GM23338 (cell line): ENCODE measurements around the gene PDE1C. TPM values are rescaled to one million over a fixed set of nuclear protein-coding genes. Genes with fewer than 3 reads are reported as not detected.

Experiments
- ATAC-seq: fragments of 200-7000 bp; cut with Tn5 transposase; 3 replicates; pipeline ENCODE4 v1.9.1; 2020
- DNase-seq: peaks from one replicate; pipeline ENCODE4 v3.0.0-alpha.2; 2015; ENCODE audit warnings: low spot score
- H2AFZ ChIP-seq: fragments of 200-600 bp; sonication (generic); 2 replicates; pipeline ENCODE4 v1.8.0; 2016; ENCODE audit warnings: antibody characterized with exemption, mild to moderate bottlenecking, moderate library complexity
- H3F3A ChIP-seq: fragments of 200-600 bp; sonication (generic); replicated peaks from 2 replicates; pipeline ENCODE4 v1.8.0; 2017; ENCODE audit warnings: antibody characterized with exemption, mixed run types, low read depth
- H3K27ac ChIP-seq: fragments of 200-600 bp; sonication (generic); 2 replicates; pipeline ENCODE4 v1.6.1; 2016; ENCODE audit warnings: low read depth
- H3K27me3 ChIP-seq: fragments of 200-600 bp; sonication (generic); 2 replicates; pipeline ENCODE4 v1.8.0; 2016; ENCODE audit warnings: mild to moderate bottlenecking, mixed run types, moderate library complexity; ENCODE audit not compliant: insufficient read depth
- H3K36me3 ChIP-seq: fragments of 200-600 bp; sonication (generic); 2 replicates; pipeline ENCODE4 v1.8.0; 2016; ENCODE audit warnings: mild to moderate bottlenecking; ENCODE audit not compliant: insufficient read depth
- H3K4me1 ChIP-seq: fragments of 200-600 bp; sonication (generic); 2 replicates; pipeline ENCODE4 v1.8.0; 2016; ENCODE audit warnings: mild to moderate bottlenecking, moderate library complexity; ENCODE audit not compliant: insufficient read depth
- H3K4me2 ChIP-seq: fragments of 200-600 bp; sonication (generic); 2 replicates; pipeline ENCODE4 v1.7.1; 2017; ENCODE audit warnings: mixed run types
- H3K4me3 ChIP-seq: fragments of 200-600 bp; sonication (generic); 2 replicates; pipeline ENCODE4 v1.6.1; 2016; ENCODE audit warnings: mixed run types
- H3K79me2 ChIP-seq: fragments of 200-600 bp; sonication (generic); replicated peaks from 2 replicates; pipeline ENCODE4 v1.8.0; 2017; ENCODE audit warnings: mild to moderate bottlenecking; ENCODE audit not compliant: insufficient read depth
- H3K9me2 ChIP-seq: fragments of 200-600 bp; sonication (generic); 2 replicates; pipeline ENCODE4 v1.8.0; 2017; ENCODE audit not compliant: insufficient read depth
- H4K20me1 ChIP-seq: fragments of 200-600 bp; sonication (generic); replicated peaks from 2 replicates; pipeline ENCODE4 v1.8.0; 2017; ENCODE audit warnings: mild to moderate bottlenecking; ENCODE audit not compliant: insufficient read depth
- H3K27ac Mint-ChIP-seq: 2 replicates; pipeline ENCODE4 v1.8.0; 2020; ENCODE audit warnings: inconsistent platforms, mild to moderate bottlenecking, moderate library complexity, mixed read lengths
- H3K27me3 Mint-ChIP-seq: 3 replicates; pipeline ENCODE4 v1.8.0; 2022; ENCODE audit warnings: low read depth, mild to moderate bottlenecking, moderate library complexity, mixed read lengths, inconsistent platforms; ENCODE audit not compliant: insufficient read depth, poor library complexity
- H3K36me3 Mint-ChIP-seq: 3 replicates; pipeline ENCODE4 v1.8.0; 2021; ENCODE audit warnings: low read depth, mild to moderate bottlenecking, inconsistent platforms, moderate library complexity, mixed read lengths
- H3K4me1 Mint-ChIP-seq: 3 replicates; pipeline ENCODE4 v1.8.0; 2020; ENCODE audit warnings: mild to moderate bottlenecking, inconsistent platforms, mixed read lengths
- H3K4me3 Mint-ChIP-seq: 3 replicates; pipeline ENCODE4 v1.8.0; 2021; ENCODE audit warnings: moderate library complexity, mild to moderate bottlenecking, inconsistent platforms, mixed read lengths
- H3K9me3 Mint-ChIP-seq: 3 replicates; pipeline ENCODE4 v1.8.0; 2020; ENCODE audit warnings: moderate library complexity, mild to moderate bottlenecking, inconsistent platforms, mixed read lengths
- CTCF ChIP-seq, 2 experiments: fragments of 200-600 bp in 1 of 2; sonication (generic) in 1 of 2; conservative IDR thresholded peaks; 2 replicates each; pipeline versions ENCODE4 v1.5.1 to v1.6.1; 2016 to 2017; ENCODE audit warnings: antibody characterized with exemption in 2 of 2, low read depth in 2 of 2, mild to moderate bottlenecking in 2 of 2, moderate library complexity in 1 of 2
- EZH2 ChIP-seq: fragments of 200-600 bp; sonication (generic); IDR thresholded peaks from one replicate; pipeline ENCODE4 v1.8.0; 2017; ENCODE audit warnings: antibody characterized with exemption, mild to moderate bottlenecking, low read depth; ENCODE audit not compliant: unreplicated experiment
- EZH2phosphoT487 ChIP-seq: fragments of 200-600 bp; sonication (generic); IDR thresholded peaks from one replicate; pipeline ENCODE4 v1.8.1; 2018; ENCODE audit warnings: antibody characterized with exemption; ENCODE audit not compliant: unreplicated experiment
- NANOG ChIP-seq: IDR thresholded peaks from 2 replicates; pipeline ENCODE4 v1.6.1; 2016; ENCODE audit warnings: antibody characterized with exemption, borderline replicate concordance
- POLR2AphosphoS5 ChIP-seq: IDR thresholded peaks from 2 replicates; pipeline ENCODE4 v1.6.1; 2016; ENCODE audit warnings: antibody characterized with exemption, low read depth
- REST ChIP-seq: IDR thresholded peaks from one replicate; pipeline ENCODE4 v1.6.1; 2018; ENCODE audit warnings: antibody characterized with exemption; ENCODE audit not compliant: unreplicated experiment
- ZNF462 ChIP-seq: fragments of 250-450 bp; sonication (Bioruptor Pico); IDR thresholded peaks from 2 replicates; pipeline ENCODE4 v1.5.0; 2020; ENCODE audit warnings: mild to moderate bottlenecking, moderate library complexity
- polyA plus RNA-seq: library from polyadenylated mRNA; unstranded; fragments of >200 nt; fragmentation: Nextera tagmentation; extraction: Ambion mirVana; gene quantifications from 2 replicates; pipeline ENCODE4 v1.2.1, GENCODE V29; 2016
- total RNA-seq: library from RNA; depleted of rRNA; stranded (reverse); fragments of >200 nt; shearing (Covaris generic); gene quantifications from 2 replicates; pipeline ENCODE4 v1.2.3, GENCODE V29; 2014

PDE1C gene
- total and polyA plus RNA-seq, 2 experiments from 2014 or later = 0.28 TPM; not detected in 1

GRCh38 chr7:31853380-31853779 is 216.8 kb downstream of the PDE1C start (continued):
- no peak for TF ChIP-seq ZNF462 (CRISPR knock-in tag)

GRCh38 chr7:31852462-31852861 is 217.7 kb downstream of the PDE1C start:
- Histone ChIP-seq H3K4me1 (no peaks in the 10 kb centered on the region), H3K79me2 (no peaks in the 10 kb centered on the region), H4K20me1 (no peaks in the 10 kb centered on the region), H3K36me3 (no peaks in the 10 kb centered on the region), H3K4me2 (no peak overlapping the region), H3K4me3 (no peak overlapping the region), H3K27me3 (peaks cover 23% of the 10 kb centered on the region), H3K9me2 (no peaks in the 10 kb centered on the region), H2AFZ (no peak overlapping the region), H3K27ac (no peak overlapping the region), H3F3A (no peaks in the 10 kb centered on the region)
- H3K27me3 Mint-ChIP-seq = peaks cover 15% of the 10 kb centered on the region
- ATAC-seq = no peak
- H3K36me3 Mint-ChIP-seq = no peaks in the 10 kb centered on the region
- H3K9me3 Mint-ChIP-seq = no peaks in the 10 kb centered on the region
- no peak for DNase-seq
- H3K4me1 Mint-ChIP-seq = peaks cover 2% of the 10 kb centered on the region; the same call in 2 of the 3 replicates
- no peak overlapping the region for H3K27ac Mint-ChIP-seq
- no peak overlapping the region for H3K4me3 Mint-ChIP-seq
- TF ChIP-seq CTCF (conservative IDR thresholded peaks at IDR 0.05; ENCODE audit: low read depth in 2 of 2) (no peak), POLR2AphosphoS5 (no peak), REST (no peak), EZH2 (no peak), NANOG (no peak), EZH2phosphoT487 (no peak)
